Activated CD4-positive, alpha-beta T cell treated with anti-CD3 and anti-CD28 coated beads, Interleukin-2, amount 50 U/mL, for 48 hours (primary cell): ENCODE data around the gene USP37.
A peak's percentile ranks its signal among the peaks of the same experiment; 100 is the strongest.

Experiments
- DNase-seq, 2 experiments: peaks; one replicate each; pipeline ENCODE4 v3.0.0-alpha.2; 2020

The USP37 gene

DNA sequence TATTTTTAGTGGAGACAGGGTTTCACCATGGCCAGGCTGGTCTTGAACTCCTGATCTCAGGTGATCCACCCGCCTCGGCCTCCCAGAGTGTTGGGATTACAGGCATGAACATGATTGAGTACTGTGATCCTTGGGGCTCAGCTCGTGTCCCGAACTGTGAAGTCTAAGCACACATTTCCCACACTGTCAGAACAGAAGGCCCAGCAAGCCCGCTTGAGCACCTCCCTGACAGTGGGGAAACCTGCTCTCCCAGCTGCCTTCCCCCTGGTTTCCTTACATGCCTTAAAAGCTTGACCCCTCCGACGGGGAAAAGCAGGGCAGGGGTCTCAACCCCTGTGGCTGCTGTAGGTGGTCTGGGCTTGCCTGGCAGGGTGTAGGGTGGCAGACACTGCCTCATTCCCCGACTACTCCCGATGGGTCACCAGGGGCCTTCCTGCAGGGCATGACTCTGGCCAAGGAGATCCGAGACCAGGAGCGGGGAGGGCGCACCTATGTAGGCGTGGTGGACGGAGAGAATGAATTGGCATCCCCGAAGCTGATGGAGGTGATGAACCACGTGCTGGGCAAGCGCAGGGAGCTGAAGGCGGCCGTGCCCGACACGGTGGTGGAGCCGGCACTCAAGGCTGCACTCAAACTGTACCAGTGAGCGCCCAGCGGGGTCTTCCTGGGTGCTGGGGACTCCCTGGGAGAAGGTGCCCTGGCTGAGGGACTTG lies 139.1 kb downstream of the USP37 start:
- no peak for DNase-seq

DNA sequence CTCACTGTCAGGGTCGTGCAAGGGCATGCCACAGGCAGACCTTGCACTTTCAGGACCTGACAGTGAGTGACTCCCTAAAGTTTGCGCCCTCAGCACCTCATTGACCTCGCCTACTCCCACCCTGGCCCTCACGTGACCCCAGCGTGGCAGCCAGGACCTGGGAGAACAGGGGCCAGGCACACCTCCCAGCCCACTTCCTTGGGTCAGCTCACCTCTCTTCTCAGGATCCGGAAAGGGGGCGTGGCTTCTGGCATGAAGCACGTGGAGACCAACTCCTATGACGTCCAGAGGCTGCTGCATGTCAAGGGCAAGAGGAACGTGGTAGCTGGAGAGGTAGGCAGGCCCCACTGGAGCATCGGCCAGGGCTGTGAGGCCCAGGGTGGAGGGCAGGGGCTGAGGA lies 140.4 kb downstream of the USP37 start:
- no peak for DNase-seq

DNA sequence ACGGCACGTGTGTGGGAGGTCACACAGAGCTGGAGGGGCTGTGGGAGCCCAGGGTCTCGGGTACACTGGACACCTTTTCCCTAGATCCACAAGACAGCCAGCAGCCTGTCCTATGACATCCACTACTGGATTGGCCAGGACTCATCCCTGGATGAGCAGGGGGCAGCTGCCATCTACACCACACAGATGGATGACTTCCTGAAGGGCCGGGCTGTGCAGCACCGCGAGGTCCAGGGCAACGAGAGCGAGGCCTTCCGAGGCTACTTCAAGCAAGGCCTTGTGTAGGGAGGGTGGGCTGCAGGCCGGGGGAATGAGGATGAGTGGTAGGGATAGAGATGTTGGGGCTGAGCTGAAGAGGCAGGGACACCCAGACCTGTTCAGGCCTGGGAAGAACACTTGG lies 142.6 kb downstream of the USP37 start:
- DNase-seq = no peak

DNA sequence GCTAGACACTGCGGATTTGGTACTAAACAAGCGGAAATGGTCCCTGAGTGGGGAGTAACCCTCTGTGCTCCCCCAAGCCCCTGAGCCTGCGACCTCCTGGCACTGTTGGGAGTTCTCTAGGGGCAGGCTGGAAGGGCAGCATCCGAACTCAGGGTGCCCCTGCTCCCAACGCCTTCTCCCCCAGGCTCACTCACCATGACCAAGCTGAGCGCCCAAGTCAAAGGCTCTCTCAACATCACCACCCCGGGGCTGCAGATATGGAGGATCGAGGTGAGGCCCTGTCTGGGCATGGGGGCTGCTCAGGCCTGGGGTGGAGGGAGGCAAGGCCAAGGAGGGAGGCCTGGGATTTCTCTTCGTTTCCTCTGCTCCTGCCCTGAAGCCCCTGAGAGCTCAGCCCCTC lies 144.6 kb downstream of the USP37 start:
- no peak for DNase-seq

DNA sequence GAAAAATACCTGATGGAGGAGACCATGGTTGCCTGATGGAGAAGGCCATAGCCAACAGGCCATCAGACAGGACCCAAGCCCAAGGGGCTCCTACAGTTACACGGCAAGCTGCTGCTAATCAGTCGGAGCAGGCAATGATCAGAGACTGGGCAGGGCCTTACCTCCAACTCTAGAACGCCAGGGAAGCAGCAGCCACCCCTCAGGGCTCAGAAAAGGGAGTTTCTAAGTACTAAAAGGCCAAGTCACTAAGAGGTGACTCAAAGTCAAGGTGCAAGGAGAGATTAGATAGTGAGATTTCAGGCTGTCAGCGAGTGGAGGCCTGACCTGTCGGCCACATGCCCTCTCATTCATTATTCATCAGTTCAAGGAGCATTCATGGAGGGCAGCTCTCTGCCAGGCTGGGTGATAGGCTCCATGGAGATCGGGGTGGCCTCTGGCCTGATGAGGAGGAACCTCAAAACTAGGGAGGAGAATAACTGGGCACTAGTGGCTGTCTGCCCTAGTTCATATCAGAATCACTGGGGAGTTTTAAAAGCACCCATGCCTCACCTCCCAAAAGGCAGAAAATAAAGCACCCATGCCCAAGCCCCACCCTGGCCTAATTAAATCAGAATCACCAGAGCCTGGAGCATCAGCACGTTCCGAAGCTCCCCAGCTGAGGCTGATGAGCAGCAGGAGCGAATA lies 145.6 kb downstream of the USP37 start:
- DNase-seq = no peak

DNA sequence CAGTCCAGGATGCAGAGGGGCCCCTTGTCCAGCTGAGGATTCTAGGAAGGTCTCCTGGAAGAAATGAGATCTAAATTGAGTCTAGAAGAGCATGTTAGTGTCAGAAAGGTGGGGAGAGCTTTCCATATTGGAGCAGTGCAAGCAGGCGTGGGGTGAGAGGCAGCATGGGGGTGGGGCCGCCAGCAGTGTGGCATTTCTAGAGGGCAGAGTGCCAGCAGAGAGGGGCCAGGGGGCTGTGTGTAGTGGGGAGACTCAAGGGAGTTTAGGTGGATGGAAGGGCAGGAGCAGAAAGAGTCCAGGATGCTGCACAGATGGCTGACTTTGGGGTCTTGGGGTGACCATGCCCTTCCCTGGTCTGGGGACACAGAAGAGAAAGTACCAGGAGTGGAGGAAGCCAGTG lies 147.1 kb downstream of the USP37 start:
- no peak for DNase-seq

DNA sequence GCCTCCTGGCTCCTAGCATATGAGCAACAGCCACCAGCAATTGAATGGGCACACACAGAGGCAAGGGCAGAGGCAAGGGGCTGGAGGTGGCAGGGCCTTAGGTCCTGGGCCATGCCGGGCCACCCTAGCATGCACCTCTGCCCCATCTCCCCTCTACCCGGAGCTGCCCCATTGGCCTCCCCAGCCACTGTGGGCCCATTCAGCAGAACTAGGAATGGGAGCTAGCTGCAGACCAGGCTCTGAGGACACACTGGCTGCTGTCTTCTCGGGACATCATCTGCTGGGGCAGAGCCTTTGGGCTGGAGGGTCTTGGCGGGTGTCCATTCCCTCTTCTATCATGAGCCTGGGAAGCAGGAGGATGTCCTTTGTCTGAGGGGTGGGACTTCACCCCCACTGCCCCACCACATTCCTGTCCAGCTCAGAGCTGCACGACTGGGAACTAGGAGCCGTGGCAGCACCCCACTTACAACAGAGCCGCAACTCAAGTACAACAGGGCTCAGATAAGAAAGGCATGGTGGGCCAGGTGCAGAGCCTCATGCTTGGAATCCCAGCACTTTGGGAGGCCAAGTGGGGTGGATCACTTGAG lies 148.4 kb downstream of the USP37 start:
- no peak for DNase-seq

DNA sequence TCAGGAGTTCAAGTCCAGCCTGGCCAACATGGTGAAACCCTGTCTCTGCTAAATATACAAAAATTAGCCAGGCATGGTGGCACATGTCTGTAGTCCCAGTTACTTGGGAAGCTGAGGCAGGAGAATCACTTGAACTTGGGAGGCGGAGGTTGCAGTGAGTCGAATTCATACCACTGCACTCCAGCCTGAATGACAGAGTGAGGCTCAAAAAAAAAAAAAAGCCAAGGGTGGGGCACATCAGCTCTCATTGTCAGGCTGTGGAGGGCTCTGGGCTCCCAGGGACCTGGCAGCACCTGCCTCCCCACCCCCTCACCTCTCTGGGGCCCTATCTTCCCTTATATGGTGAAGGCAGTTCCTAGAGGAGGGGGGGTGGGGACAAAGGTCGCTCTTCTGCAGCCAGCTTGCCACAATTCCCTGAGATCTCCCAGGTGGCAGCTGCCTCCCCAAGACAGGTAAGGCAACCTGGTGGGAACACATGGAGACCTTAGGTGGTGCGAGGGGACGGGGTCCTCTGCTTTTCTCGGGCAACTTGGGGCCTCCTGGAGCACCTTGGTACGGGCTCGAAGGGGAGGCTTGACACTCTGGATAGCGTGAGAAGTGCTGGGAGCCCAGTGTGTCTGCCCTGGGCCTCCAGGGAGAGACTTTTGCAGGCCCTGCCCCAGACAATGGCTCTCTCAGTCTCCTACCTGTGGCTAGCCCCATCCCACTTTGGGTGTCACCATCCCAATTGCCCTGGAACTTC lies 149.3 kb downstream of the USP37 start, which contains the start of gene VIL1:
Gene VIL1, plus strand, starts transcription at position 407 of the 742 bp plus-strand sequence. CDS start 4,656 bp downstream, outside the sequence.
- DNase-seq = no peak

DNA sequence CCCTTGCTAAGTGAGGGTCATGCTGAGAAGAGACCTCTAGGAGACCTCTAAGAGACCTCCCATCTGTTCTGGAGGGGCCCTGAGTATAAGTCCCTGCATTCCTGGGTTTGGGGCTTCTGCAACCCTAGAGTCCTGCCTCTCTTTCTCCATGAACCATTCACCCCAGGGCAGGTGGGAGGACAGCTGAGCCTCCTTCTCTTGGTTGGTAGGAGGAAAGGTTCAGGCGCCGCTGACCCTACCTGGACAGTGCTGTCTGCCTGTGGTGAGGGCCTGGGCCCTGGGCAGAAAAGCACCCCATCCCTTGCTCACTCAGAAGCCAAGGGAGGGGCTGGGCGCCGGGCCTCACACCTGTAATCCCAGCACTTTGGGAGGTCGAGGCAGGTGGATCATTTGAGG lies 149.8 kb downstream of the USP37 start:
- DNase-seq = no peak

DNA sequence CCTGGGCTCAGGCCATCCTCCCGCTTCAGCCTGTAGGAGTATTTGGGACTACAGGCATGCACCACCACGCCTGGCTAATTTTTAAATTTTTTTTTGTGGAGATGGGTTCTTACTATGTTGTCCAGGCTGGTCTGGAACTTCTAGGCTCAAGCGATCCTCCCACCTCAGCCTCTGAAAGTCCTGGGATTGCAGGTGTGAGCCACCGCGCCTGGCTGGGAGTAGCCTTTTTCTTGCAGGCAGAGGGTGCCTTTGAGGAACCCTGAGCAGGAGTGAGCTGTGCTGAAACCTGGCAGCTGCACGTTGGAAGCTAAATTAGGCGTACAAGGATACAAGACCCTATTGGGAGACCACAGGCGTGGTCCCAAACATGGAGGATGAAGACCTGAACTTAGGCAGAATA lies 160.4 kb downstream of the USP37 start:
- no peak for DNase-seq

DNA sequence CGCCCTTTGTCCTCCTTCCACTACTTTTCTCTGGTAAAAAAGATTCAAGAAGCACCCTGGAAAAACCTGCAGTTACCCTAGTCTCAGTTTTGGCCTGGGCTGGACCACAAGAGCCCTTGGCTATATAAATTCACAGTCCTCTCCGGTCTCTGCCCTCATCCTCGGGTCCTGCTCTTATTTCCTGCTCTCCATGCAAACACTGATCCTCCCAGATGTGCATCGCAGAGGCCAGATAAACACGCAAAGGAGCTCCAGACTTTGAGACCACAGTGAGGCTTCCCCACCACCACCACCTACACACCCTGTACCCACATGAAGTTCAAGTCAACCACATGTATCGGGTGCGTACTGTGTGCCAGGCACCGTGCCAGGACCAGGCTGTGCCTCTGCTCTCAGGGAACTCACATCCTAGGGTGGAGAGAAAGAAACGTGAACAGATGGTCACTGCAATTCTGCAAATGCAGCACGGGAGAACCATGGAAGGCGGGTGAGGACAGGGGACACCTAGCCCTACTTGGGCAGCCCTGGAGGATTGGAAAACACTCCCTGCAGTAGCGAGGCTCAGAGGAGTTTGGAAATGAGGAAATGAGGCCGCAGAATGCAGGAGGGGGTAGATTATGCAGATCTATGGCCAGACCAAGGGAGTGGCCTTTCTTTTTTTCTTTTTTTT lies 161.1 kb downstream of the USP37 start:
- peak; percentile 72 to 80 for DNase-seq

DNA sequence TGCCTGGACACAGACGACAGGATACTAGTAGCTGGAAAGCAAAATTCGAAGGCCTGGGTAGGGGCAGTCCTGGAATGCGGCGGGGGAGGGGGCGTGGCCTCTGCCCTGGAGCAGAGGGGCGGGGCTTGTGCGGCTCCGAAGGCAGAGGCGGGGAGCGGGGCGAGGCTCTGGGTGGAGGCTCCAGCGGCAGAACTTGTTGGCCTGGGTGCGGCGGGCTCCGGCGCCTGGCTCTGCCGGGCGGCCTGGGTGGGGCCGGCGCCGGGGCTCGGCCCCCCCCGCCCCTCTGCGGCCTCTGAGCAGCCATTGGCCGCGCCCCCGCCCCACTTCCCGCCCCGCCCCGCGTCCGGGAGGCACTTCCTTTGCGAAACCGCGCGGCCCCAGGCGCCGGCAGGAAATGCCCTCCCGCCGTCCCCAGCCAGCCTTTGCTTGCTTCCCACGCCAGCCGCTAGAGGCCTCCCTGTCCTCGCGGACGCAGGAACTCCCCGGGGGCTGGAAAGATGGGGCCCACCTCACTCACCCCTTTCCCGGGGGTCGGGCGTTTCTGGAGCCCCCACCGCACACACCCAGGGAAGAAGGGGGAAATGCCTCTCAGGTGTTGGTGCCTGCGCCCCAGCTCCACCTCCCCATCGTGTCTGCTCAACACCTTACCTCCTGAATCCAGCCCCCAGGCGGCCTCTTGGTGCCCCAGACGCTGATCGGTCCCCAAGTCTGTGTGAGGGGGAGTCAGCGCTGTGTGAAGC lies 161.8 kb downstream of the USP37 start:
- DNase-seq = peak; percentile 97

DNA sequence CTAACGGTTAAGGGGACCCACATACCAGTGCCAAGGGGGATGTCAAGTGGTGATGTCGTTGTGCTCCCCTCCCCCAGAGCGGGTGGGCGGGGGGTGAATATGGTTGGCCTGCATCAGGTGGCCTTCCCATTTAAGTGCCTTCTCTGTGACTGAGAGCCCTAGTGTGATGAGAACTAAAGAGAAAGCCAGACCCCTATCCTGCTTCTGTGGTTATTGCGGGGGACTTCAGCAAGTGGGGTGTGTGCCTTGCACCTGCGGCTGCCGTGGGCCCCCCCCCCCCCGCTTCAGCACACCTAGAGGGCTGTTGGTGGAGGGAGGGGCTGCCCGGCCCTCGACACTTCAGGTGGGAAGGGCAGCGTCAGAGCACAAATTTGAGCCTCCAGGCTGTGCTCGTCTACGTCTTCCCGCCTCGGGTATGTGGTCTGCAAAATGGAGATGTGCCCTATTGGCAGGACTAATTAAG lies 162.4 kb downstream of the USP37 start:
- peak in 1 of 2 experiments; percentile 32 for DNase-seq

DNA sequence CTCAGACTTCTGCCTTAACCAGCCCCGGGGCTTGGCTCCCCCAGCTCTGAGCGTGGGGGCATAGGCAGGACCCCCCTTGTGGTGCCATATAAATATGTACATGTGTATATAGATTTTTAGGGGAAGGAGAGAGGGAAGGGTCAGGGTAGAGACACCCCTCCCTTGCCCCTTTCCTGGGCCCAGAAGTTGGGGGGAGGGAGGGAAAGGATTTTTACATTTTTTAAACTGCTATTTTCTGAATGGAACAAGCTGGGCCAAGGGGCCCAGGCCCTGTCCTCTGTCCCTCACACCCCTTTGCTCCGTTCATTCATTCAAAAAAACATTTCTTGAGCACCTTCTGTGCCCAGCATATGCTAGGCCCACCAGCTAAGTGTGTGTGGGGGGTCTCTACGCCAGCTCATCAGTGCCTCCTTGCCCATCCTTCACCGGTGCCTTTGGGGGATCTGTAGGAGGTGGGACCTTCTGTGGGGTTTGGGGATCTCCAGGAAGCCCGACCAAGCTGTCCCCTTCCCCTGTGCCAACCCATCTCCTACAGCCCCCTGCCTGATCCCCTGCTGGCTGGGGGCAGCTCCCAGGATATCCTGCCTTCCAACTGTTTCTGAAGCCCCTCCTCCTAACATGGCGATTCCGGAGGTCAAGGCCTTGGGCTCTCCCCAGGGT lies 162.9 kb downstream of the USP37 start:
- DNase-seq = no peak

DNA sequence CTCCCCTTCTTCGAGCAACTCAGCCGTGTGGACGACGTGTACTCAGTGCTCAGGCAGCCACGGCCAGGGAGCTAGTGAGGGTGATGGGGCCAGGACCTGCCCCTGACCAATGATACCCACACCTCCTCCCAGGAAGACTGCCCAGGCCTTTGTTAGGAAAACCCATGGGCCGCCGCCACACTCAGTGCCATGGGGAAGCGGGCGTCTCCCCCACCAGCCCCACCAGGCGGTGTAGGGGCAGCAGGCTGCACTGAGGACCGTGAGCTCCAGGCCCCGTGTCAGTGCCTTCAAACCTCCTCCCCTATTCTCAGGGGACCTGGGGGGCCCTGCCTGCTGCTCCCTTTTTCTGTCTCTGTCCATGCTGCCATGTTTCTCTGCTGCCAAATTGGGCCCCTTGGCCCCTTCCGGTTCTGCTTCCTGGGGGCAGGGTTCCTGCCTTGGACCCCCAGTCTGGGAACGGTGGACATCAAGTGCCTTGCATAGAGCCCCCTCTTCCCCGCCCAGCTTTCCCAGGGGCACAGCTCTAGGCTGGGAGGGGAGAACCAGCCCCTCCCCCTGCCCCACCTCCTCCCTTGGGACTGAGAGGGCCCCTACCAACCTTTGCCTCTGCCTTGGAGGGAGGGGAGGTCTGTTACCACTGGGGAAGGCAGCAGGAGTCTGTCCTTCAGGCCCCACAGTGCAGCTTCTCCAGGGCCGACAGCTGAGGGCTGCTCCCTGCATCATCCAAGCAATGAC lies 163.6 kb downstream of the USP37 start:
- no peak for DNase-seq

DNA sequence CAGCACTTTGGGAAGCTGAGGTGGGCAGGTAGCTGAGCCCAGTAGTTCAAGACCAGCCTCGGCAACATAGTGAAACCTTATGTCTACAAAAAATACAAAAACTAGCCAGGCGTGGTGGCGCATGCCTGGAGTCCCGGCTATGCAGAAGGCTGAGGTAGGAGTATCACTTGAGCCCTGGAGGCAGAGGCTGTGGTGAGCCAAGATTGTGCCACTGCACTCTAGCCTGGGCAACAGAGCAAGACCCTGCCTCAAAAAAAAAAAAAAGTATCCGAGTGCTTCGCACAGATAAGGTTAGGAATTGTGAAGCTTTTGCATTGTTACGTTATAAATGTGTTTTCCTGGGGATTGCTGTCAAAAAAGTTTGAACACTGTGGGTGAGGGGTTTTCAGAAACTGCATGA lies 164.3 kb downstream of the USP37 start:
- DNase-seq = no peak

DNA sequence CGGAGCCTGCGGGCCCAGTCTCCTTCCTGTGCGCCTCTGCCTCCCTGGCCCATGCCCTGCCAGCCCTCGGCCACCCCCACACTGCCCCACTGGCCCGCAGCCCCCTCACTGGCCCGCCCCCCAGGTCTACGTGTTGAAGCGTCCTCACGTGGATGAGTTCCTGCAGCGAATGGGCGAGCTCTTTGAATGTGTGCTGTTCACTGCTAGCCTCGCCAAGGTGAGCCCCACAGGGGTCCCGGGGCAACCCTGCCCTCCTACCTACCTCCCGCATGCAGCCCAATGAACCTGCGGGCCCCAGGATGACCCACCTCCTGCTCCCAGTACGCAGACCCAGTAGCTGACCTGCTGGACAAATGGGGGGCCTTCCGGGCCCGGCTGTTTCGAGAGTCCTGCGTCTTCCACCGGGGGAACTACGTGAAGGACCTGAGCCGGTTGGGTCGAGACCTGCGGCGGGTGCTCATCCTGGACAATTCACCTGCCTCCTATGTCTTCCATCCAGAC lies 165.2 kb downstream of the USP37 start:
- DNase-seq = no peak

DNA sequence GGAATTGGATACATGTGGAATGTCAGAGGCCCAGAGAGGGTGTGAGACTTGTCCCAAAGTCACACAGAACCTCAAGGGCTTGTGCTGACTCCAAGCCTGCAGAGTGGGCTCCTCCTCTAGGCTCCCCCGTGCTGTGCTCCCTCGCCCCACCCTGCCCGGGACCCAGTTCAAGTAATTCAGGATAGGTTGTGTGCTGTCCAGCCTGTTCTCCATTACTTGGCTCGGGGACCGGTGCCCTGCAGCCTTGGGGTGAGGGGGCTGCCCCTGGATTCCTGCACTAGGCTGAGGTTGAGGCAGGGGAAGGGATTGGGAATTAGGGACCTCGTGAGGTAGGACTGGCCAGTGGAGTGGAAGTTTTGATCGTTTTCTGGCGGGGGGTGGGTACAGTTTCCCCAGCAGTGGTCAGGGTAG lies 165.7 kb downstream of the USP37 start:
- no peak for DNase-seq

DNA sequence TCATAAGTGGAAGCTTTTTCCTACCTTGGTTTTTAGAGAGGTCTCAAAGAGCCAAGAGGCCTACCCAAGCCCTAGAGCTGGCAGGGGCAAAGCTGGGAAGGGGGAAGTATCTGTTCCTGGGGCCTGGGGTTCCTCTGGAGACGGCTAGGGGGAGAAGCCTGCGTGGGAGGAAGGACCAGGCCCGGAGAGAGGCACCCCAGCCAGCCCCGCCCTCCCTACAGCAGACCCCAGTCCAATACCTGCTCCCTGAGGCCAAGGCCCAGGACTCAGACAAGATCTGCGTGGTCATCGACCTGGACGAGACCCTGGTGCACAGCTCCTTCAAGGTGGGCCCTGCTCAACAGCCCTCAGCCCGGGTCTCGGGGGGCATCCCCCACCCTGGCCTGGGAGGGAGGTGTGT lies 166.3 kb downstream of the USP37 start:
- DNase-seq = no peak
